PC-3 (cell line): ENCODE measurements around the gene NR2C1.

Experiments used
- EZH2 ChIP-seq: fragments of 300-600 bp; sonication (generic); IDR thresholded peaks from one replicate; pipeline ENCODE4 v1.6.1; 2017; ENCODE audit warnings: antibody characterized with exemption, mild to moderate bottlenecking, low read length; ENCODE audit not compliant: unreplicated experiment
- EZH2phosphoT487 ChIP-seq: fragments of 300-600 bp; sonication (generic); IDR thresholded peaks from 2 replicates; pipeline ENCODE4 v1.6.1; 2018; ENCODE audit warnings: mild to moderate bottlenecking, antibody characterized with exemption, low read length, borderline replicate concordance
- TF ChIP-seq, protein P1 (sequence below): fragments of 300-600 bp; sonication (generic); conservative IDR thresholded peaks from 2 replicates; pipeline ENCODE4 v1.5.1; 2017; ENCODE audit warnings: antibody characterized with exemption, low read depth, mild to moderate bottlenecking, low read length

GRCh38 chr12:95057424-95057823 is 16.0 kb downstream of the NR2C1 start:
- TF ChIP-seq, protein P1, sequence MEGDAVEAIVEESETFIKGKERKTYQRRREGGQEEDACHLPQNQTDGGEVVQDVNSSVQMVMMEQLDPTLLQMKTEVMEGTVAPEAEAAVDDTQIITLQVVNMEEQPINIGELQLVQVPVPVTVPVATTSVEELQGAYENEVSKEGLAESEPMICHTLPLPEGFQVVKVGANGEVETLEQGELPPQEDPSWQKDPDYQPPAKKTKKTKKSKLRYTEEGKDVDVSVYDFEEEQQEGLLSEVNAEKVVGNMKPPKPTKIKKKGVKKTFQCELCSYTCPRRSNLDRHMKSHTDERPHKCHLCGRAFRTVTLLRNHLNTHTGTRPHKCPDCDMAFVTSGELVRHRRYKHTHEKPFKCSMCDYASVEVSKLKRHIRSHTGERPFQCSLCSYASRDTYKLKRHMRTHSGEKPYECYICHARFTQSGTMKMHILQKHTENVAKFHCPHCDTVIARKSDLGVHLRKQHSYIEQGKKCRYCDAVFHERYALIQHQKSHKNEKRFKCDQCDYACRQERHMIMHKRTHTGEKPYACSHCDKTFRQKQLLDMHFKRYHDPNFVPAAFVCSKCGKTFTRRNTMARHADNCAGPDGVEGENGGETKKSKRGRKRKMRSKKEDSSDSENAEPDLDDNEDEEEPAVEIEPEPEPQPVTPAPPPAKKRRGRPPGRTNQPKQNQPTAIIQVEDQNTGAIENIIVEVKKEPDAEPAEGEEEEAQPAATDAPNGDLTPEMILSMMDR, result no peak
- no peak for TF ChIP-seq EZH2
- TF ChIP-seq EZH2phosphoT487, result no peak
